Lung (tissue), 16 donors: ENCODE data around the gene PIAS4. TPM values are rescaled to one million over a fixed set of nuclear protein-coding genes. Genes with fewer than 3 reads are reported as not detected.
A peak's percentile ranks its signal among the peaks of the same experiment; 100 is the strongest.

Source experiments
- ATAC-seq: fragments of 200-7000 bp; cut with Tn5 transposase; one replicate; pipeline ENCODE4 v1.9.1; 2020; ENCODE audit warnings: moderate number of reproducible peaks; ENCODE audit not compliant: insufficient read depth, low FRiP score
- DNase-seq, 3 donors: peaks; one replicate each; pipeline ENCODE4 v3.0.0-alpha.2; 2013 to 2017
- H3K27ac ChIP-seq, 2 donors: one replicate each; pipeline ENCODE4 v1.5.1; 2013; ENCODE audit warnings: mild to moderate bottlenecking in 2 of 2, moderate library complexity in 2 of 2, control low read depth in 1 of 2, inconsistent platforms in 1 of 2, low read depth in 1 of 2, low read length in 1 of 2
- H3K27me3 ChIP-seq, 3 donors: one replicate each; pipeline ENCODE4 v1.5.1; 2013; ENCODE audit warnings: low read length in 2 of 3; ENCODE audit not compliant: control insufficient read depth in 3 of 3, insufficient read depth in 3 of 3
- H3K36me3 ChIP-seq, 4 donors: one replicate each; pipeline ENCODE4 v1.5.1; 2013; ENCODE audit warnings: low read length in 4 of 4, mild to moderate bottlenecking in 1 of 4, moderate library complexity in 1 of 4; ENCODE audit not compliant: control insufficient read depth in 4 of 4, insufficient read depth in 4 of 4
- H3K4me1 ChIP-seq, 5 donors: one replicate each; pipeline ENCODE4 v1.5.1; 2013; ENCODE audit warnings: low read length in 5 of 5, mild to moderate bottlenecking in 2 of 5, moderate library complexity in 1 of 5; ENCODE audit not compliant: control insufficient read depth in 5 of 5, insufficient read depth in 5 of 5
- H3K4me3 ChIP-seq: one replicate; pipeline ENCODE4 v1.5.1; 2013; ENCODE audit warnings: mild to moderate bottlenecking, control low read depth, moderate library complexity
- H3K9ac ChIP-seq, 2 donors: one replicate each; pipeline ENCODE4 v1.5.1; 2013; ENCODE audit warnings: low read length in 2 of 2, control low read depth in 1 of 2; ENCODE audit not compliant: insufficient read depth in 1 of 2
- H3K9me3 ChIP-seq, 4 donors: one replicate each; pipeline ENCODE4 v1.5.1; 2013; ENCODE audit warnings: low read length in 3 of 4, mild to moderate bottlenecking in 1 of 4, moderate library complexity in 1 of 4; ENCODE audit not compliant: control insufficient read depth in 4 of 4, insufficient read depth in 3 of 4
- WGBS, 2 donors: extraction: QIAGEN DNeasy Blood & Tissue Kit; methylation state at CpG; one replicate each; pipeline ENCODE4 v1.1.7; 2013; 5-methylcytosine and 5-hydroxymethylcytosine counted together
- long read RNA-seq, 5 donors: transcript quantifications; one replicate each; lab custom pipeline, GENCODE V29; 2026
- polyA plus RNA-seq, 2 donors: library from polyadenylated mRNA; stranded (reverse); fragments of 200-250 nt; gene quantifications; one replicate each; pipeline ENCODE4 v1.2.1, GENCODE V29; 2013
- total RNA-seq, 2 donors: library from RNA; depleted of rRNA in 1 of 2; stranded (reverse); fragments of >200 nt in 1 of 2; gene quantifications; one replicate each; pipeline ENCODE4 v1.2.1, GENCODE V29; 2014 to 2021
- TF ChIP-seq, protein P1 (sequence below): IDR thresholded peaks from 2 replicates; pipeline ENCODE4 v1.5.1; 2012; ENCODE audit warnings: mild to moderate bottlenecking; ENCODE audit errors: control extremely low read depth, extremely low read depth
- donor health status: control.
- donor health status: control.
- donor health status: Bipolar disorder and iron deficiency.
- donor health status: healthy.
- donor health status: DM: yes; HTN: yes; CAD: no.

The PIAS4 gene, protein sequence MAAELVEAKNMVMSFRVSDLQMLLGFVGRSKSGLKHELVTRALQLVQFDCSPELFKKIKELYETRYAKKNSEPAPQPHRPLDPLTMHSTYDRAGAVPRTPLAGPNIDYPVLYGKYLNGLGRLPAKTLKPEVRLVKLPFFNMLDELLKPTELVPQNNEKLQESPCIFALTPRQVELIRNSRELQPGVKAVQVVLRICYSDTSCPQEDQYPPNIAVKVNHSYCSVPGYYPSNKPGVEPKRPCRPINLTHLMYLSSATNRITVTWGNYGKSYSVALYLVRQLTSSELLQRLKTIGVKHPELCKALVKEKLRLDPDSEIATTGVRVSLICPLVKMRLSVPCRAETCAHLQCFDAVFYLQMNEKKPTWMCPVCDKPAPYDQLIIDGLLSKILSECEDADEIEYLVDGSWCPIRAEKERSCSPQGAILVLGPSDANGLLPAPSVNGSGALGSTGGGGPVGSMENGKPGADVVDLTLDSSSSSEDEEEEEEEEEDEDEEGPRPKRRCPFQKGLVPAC
- total RNA-seq = 10 to 100 TPM; 26.7 to 46.2 TPM
- polyA plus RNA-seq = 10 to 100 TPM in 1 of 2 donors, 1 to 10 TPM in 1; 9.9 to 16.5 TPM
- long read RNA-seq, donor 1, partial matches to known transcripts = 6 of 10 reads
- long read RNA-seq, donor 1, other reads (novel, unspliced or antisense) = 0 of 10 reads
- long read RNA-seq, donor 2, transcript PIAS4-201 (11 exons, 3,159 nt) = major isoform, 5 of 37 reads
- long read RNA-seq, donor 2, partial matches to known transcripts = 32 of 37 reads
- long read RNA-seq, donor 2, other reads (novel, unspliced or antisense) = 0 of 37 reads
- long read RNA-seq, donor 3, partial matches to known transcripts = 9 of 14 reads
- long read RNA-seq, donor 3, other reads (novel, unspliced or antisense) = 0 of 14 reads
- long read RNA-seq, donor 4, partial matches to known transcripts = 34 of 39 reads
- long read RNA-seq, donor 4, other reads (novel, unspliced or antisense) = 0 of 39 reads
- long read RNA-seq, donor 5, transcript PIAS4-201 (11 exons, 3,159 nt) = major isoform, 10 of 131 reads
- long read RNA-seq, donor 5, partial matches to known transcripts = 121 of 131 reads
- long read RNA-seq, donor 5, other reads (novel, unspliced or antisense) = 0 of 131 reads

DNA sequence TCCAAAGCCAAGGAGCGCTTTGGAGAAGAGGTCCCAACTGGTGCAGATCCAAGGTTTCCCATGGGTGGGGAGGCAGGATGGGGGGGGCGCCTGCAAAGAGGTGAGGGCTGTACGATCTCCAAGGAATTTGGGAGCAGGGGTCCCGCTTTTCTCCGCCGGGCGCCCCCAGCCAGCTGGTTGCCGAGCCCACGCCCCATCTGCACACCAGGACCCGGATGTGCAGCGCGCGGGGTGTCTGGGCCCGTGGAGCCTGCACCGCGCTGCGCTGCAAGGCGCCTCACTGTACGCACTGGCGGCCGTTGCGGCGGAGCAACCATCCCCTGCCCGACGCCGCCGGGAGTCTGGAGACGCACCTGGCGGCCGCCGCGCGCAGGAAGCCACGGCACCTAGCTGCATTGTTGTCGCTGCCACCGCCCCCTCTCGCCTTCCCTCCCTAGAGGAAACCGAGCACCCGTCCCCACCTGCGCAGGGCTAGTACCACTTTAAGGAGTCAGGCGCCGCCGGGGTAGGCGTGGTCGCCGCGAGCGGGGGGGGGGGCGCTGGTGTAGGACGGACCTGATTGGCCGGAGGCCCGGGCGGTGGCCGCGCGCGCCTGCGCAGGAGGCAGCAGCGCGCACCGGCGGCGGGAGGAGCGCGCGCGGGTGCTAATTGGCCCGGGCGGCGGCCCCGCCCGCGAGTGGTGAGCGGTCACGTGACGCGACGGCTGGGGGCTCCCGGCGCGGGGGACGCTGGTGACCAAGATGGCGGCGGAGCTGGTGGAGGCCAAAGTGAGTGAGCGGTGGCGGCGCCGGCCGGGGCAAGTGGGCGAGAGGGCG lies at the start of gene PIAS4:
PIAS4 (plus strand) TSS at position 716 of the 815 bp plus-strand sequence; CDS start at position 741, 25 bp downstream.
- DNase-seq = peak; percentile 96 to 98 (median 97)
- Histone ChIP-seq H3K9me3 (no peaks in the 10 kb centered on the region), H3K4me3 (peak within 1 kb of the TSS; percentile 83), H3K27me3 (no peaks in the 10 kb centered on the region), H3K36me3 (peaks cover 0 to 5% (median 2%) of the 10 kb centered on the region in 4 donors), H3K27ac (peak within 1 kb of the TSS; percentile 76 to 86), H3K4me1 (peaks cover 9 to 32% (median 14%) of the 10 kb centered on the region in 5 donors), H3K9ac (peak within 1 kb of the TSS; percentile 68 to 76)
- 0% methylated on average over 54 to 91 of the region's 91 CpGs for WGBS, 2 donors
- TF ChIP-seq, protein P1, sequence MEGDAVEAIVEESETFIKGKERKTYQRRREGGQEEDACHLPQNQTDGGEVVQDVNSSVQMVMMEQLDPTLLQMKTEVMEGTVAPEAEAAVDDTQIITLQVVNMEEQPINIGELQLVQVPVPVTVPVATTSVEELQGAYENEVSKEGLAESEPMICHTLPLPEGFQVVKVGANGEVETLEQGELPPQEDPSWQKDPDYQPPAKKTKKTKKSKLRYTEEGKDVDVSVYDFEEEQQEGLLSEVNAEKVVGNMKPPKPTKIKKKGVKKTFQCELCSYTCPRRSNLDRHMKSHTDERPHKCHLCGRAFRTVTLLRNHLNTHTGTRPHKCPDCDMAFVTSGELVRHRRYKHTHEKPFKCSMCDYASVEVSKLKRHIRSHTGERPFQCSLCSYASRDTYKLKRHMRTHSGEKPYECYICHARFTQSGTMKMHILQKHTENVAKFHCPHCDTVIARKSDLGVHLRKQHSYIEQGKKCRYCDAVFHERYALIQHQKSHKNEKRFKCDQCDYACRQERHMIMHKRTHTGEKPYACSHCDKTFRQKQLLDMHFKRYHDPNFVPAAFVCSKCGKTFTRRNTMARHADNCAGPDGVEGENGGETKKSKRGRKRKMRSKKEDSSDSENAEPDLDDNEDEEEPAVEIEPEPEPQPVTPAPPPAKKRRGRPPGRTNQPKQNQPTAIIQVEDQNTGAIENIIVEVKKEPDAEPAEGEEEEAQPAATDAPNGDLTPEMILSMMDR = no peak
- peak; percentile 94 for ATAC-seq

DNA sequence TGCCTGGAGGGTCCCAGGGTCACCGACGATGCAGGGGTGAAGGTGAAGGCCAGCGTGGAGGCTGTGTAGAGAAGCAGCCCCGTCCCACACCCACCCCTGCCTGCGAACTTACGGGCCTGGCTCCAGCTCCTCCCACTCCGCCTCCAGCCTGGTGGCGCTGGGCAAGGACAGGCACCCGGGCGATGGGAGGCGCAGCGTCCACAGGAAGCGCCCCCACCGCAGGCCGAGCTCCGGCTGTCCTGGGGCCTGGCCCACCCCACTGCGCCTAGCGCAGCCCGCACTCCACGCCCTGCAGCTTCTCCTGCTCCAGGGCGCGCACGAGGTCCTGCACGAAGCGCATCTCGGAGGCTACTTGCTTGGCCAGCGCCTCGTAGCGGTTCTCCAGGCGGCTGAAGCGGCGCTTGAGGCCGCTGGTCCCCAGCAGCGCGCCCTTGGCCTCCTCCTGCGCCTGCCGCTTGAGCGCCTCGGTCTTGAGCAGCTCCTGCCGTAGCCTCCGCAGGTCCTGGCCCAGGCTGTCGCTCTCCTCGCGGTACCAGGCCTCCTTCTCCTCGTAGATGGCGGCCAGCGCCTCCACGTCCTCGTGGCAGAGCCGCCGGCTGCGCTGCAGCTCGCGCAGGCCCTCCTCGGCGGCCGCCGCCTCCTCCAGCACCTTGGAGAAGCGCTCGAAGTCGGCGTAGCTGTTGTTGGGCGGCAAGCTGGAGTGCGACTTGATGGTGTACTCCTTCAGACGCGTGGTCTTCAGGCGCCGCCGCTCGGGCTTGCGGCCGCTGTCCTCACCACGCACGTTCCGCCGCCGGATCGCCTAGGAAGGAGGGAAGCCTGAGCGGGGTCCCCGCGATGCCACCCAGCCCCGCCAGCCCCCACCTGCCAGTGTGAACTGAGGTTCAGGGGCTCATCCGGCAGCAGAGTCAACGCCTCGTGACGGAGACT lies 48.4 kb upstream of the PIAS4 start:
- Histone ChIP-seq H3K36me3 (peaks cover 7 to 66% (median 21%) of the 10 kb centered on the region in 4 donors), H3K4me1 (peaks cover 0 to 5% (median 0%) of the 10 kb centered on the region in 5 donors), H3K4me3 (no peak overlapping the region), H3K9ac (no peak overlapping the region), H3K9me3 (peaks cover 0 to 2% (median 0%) of the 10 kb centered on the region in 4 donors), H3K27ac (no peak overlapping the region), H3K27me3 (no peaks in the 10 kb centered on the region)
- DNase-seq (no peak), ATAC-seq (no peak)
- TF ChIP-seq, protein P1 = no peak
- 97% methylated on average over 84 to 86 of the region's 86 CpGs for WGBS, 2 donors
